Uterus (tissue), 4 donors: ENCODE data around the gene TBC1D16. TPM values are rescaled to one million over a fixed set of nuclear protein-coding genes. Genes with fewer than 3 reads are reported as not detected.

Experiments used
- DNase-seq, 2 donors: peaks; one replicate each; pipeline ENCODE4 v3.0.0-alpha.2; 2019 to 2020
- H3K27ac ChIP-seq, 2 donors: fragments of 200-600 bp; sonication (generic); 1 replicate in 1 of 2; 2 replicates in 1 of 2; pipeline ENCODE4 v1.5.1; 2016 to 2018
- H3K27me3 ChIP-seq, 2 donors: fragments of 200-600 bp; sonication (generic); one replicate each; pipeline ENCODE4 v1.5.1; 2018 to 2019; ENCODE audit warnings: control low read depth in 1 of 2
- H3K36me3 ChIP-seq, 2 donors: fragments of 200-600 bp; sonication (generic); one replicate each; pipeline ENCODE4 v1.5.1; 2019; ENCODE audit warnings: control low read depth in 1 of 2
- H3K4me1 ChIP-seq, 2 donors: fragments of 200-600 bp; sonication (generic); one replicate each; pipeline ENCODE4 v1.5.1; 2018 to 2019; ENCODE audit warnings: control low read depth in 1 of 2
- H3K4me3 ChIP-seq, 2 donors: fragments of 200-600 bp; sonication (generic); 1 replicate in 1 of 2; 2 replicates in 1 of 2; pipeline ENCODE4 v1.5.1; 2018 to 2019; ENCODE audit warnings: mild to moderate bottlenecking in 1 of 2
- H3K9me3 ChIP-seq, 2 donors: fragments of 200-600 bp; sonication (generic); one replicate each; pipeline ENCODE4 v1.5.1; 2019; ENCODE audit warnings: control low read depth in 1 of 2
- POLR2A ChIP-seq, 2 donors: fragments of 450-650 bp; IDR thresholded peaks; one replicate each; pipeline ENCODE4 v1.6.1; 2016; ENCODE audit warnings: antibody characterized with exemption in 2 of 2, mild to moderate bottlenecking in 1 of 2, moderate library complexity in 1 of 2
- intact Hi-C: fragments of 100-400 bp; cut with DNase I; formaldehyde crosslinking; loops from one replicate; pipeline ENCODE4 v1.15.1; 2023; ENCODE audit warnings: low total_unique reads
- total RNA-seq, 4 donors: library from RNA; depleted of rRNA in 3 of 4; stranded (reverse); fragments of >200 nt in 3 of 4; gene quantifications; one replicate each; pipeline versions ENCODE4 v1.1.0 to v1.2.4, GENCODE V29; 2014 to 2023
- TF ChIP-seq, protein P1 (sequence below), 4 experiments: fragments of 200-600 bp in 2 of 4; fragments of 450-650 bp in 2 of 4; sonication (generic) in 2 of 4; IDR thresholded peaks; one replicate each; pipeline ENCODE4 v1.5.1; 2016 to 2019; ENCODE audit warnings: antibody characterized with exemption in 4 of 4, mild to moderate bottlenecking in 2 of 4, moderate library complexity in 1 of 4
- donor health status: DM: yes; HTN: yes; CAD: no.

The TBC1D16 gene
- total RNA-seq, 4 donors from 2014 or later: 3.8 to 58.2 (median 18.3) TPM

DNA sequence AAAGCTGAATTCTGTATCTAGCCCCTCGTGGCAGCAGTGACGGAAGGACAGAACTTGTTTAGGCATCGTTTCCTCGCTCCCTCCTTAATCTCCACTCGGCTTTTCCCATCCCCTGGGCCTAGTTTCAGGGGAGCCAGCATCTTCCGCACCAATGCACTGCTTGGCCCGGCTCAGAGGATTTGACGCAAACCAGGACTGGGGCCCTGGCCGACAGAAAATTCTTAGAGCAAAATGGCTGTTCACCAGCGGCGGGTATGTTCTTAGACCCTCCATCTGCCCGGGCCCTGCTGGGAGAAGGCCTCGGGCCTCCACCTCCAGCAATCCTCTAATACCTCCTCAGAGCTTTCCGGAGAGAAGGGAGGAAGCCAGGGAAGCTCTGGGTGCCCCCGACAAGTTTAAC lies 54.6 kb downstream of the TBC1D16 start:
- TF ChIP-seq POLR2A (IDR thresholded peaks at IDR 0.05): no peak
- TF ChIP-seq, protein P1, sequence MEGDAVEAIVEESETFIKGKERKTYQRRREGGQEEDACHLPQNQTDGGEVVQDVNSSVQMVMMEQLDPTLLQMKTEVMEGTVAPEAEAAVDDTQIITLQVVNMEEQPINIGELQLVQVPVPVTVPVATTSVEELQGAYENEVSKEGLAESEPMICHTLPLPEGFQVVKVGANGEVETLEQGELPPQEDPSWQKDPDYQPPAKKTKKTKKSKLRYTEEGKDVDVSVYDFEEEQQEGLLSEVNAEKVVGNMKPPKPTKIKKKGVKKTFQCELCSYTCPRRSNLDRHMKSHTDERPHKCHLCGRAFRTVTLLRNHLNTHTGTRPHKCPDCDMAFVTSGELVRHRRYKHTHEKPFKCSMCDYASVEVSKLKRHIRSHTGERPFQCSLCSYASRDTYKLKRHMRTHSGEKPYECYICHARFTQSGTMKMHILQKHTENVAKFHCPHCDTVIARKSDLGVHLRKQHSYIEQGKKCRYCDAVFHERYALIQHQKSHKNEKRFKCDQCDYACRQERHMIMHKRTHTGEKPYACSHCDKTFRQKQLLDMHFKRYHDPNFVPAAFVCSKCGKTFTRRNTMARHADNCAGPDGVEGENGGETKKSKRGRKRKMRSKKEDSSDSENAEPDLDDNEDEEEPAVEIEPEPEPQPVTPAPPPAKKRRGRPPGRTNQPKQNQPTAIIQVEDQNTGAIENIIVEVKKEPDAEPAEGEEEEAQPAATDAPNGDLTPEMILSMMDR (IDR thresholded peaks at IDR 0.05): no peak
- H3K27ac ChIP-seq: no peak overlapping the region
- no peaks in the 10 kb centered on the region for H3K9me3 ChIP-seq
- H3K4me1 ChIP-seq: no peaks in the 10 kb centered on the region
- peak in 1 of 2 donors; percentile 12 for DNase-seq
- no peak overlapping the region for H3K4me3 ChIP-seq
- H3K36me3 ChIP-seq: no peaks in the 10 kb centered on the region
- intact Hi-C loops: no loop called here
- H3K27me3 ChIP-seq: no peaks in the 10 kb centered on the region

DNA sequence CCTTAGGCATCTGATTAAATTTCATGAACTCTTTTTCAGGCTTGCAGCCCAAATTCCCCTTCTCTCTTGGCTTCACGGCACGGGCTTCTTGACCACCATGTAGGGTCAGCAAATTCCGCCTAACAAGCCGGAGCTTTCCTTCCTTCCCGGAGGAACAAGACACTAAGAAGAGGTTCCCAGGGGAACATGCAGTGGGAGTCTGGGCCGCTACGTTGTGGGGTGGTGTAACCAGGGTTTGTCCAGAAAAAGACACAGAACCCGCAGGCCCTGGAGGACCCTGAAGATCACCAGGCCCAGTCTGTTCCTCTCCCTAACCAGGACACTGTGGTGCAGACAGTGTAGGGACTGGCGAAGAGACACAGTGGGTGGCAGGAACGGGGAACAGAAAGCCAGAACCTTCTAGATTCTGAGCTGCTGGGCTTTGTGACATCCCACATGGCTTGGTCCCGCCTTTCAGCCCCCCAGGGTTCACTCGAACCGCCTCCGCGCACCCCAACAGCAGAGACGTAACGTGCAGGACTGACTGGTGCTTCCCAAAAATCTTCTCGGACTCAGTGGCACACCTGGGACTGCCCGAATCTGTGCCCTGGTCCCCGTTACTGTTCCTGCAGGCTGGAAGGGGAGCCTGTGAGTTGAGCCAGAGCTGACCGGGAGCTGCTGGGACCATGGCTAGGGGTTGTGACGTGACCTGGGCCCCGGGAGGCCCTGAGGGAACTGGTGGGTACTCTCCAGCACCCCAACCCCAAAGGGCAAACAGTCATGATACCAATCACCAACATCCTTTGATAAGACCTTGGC lies 55.2 kb downstream of the TBC1D16 start:
- DNase-seq: peak in 1 of 2 donors; percentile 11
- Histone ChIP-seq H3K4me3 (no peak overlapping the region), H3K27me3 (no peaks in the 10 kb centered on the region), H3K36me3 (no peaks in the 10 kb centered on the region), H3K9me3 (no peaks in the 10 kb centered on the region), H3K4me1 (no peaks in the 10 kb centered on the region), H3K27ac (no peak overlapping the region)
- TF ChIP-seq, protein P1 (IDR thresholded peaks at IDR 0.05): no peak
- intact Hi-C loops: no loop called here

DNA sequence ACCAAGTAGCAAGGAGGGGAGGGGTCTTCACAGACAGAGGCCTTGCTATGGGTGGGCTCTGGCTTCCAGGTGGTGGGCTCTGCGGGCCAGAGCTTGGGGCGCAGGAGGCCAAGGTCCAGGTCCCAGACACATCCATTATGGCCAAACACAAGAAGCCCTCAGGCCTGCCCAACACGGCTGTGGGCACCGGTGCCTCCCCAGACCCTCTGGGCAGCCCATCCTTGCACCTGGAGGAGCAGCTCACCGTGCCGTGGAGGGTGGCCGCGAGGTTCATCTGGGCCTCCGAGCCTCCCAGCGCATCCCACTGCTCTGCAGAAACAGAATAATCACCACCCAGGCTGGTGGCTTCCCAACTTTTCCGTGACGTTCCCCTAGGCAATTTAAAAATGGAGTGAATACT lies 55.9 kb downstream of the TBC1D16 start:
- Histone ChIP-seq H3K9me3 (no peaks in the 10 kb centered on the region), H3K4me1 (no peaks in the 10 kb centered on the region), H3K27me3 (no peaks in the 10 kb centered on the region), H3K36me3 (no peaks in the 10 kb centered on the region), H3K4me3 (no peak overlapping the region), H3K27ac (peak overlapping the region in 1 of 2 donors; percentile 87)
- peak in 1 of 2 donors; percentile 7 for DNase-seq
- TF ChIP-seq, protein P1 (IDR thresholded peaks at IDR 0.05): no peak
- TF ChIP-seq POLR2A (IDR thresholded peaks at IDR 0.05): no peak
- intact Hi-C loops: loop anchor here (10.0 kb wide), 1 partner anchor 135 kb away; no protein-coding TSS in a partner anchor

GRCh38 chr17:79979221-79979741 lies 56.4 kb downstream of the TBC1D16 start:
- Histone ChIP-seq H3K4me1 (no peaks in the 10 kb centered on the region), H3K27me3 (no peaks in the 10 kb centered on the region), H3K9me3 (no peaks in the 10 kb centered on the region), H3K27ac (peak overlapping the region; percentile 66 to 87), H3K4me3 (no peak overlapping the region), H3K36me3 (no peaks in the 10 kb centered on the region)
- DNase-seq: peak in 1 of 2 donors; percentile 13
- intact Hi-C loops: loop anchor here (10.0 kb wide), 1 partner anchor 134 kb away; no protein-coding TSS in a partner anchor
- no peak for TF ChIP-seq POLR2A (IDR thresholded peaks at IDR 0.05)
- TF ChIP-seq, protein P1 (IDR thresholded peaks at IDR 0.05): no peak

GRCh38 chr17:79978548-79978855 lies 57.2 kb downstream of the TBC1D16 start:
- TF ChIP-seq, protein P1 (IDR thresholded peaks at IDR 0.05): no peak
- peak in 1 of 2 donors; percentile 19 for TF ChIP-seq POLR2A (IDR thresholded peaks at IDR 0.05)
- Histone ChIP-seq H3K4me1 (no peaks in the 10 kb centered on the region), H3K27me3 (no peaks in the 10 kb centered on the region), H3K4me3 (peak overlapping the region; percentile 19 to 27), H3K27ac (peak overlapping the region; percentile 66 to 87), H3K9me3 (no peaks in the 10 kb centered on the region), H3K36me3 (no peaks in the 10 kb centered on the region)
- DNase-seq: peak; percentile 46 to 74
- intact Hi-C loops: loop anchor here (10.0 kb wide), 1 partner anchor 134 kb away; no protein-coding TSS in a partner anchor
